K562 (cell line): ENCODE measurements around the gene POLN. TPM values are rescaled to one million over a fixed set of nuclear protein-coding genes. Genes with fewer than 3 reads are reported as not detected.

ENCODE experiments used
- ATAC-seq: fragments of 200-7000 bp; cut with Tn5 transposase; 3 replicates; pipeline ENCODE4 v1.9.1; 2020; ENCODE audit warnings: moderate library complexity
- BruUV-seq: library from RNA; stranded (reverse); fragments of 400-500 nt; replicated peaks from 2 replicates; lab custom pipeline; 2021; lab: Mats Ljungman, UMichigan
- CTCF ChIA-PET: fragments of 300-600 bp; formaldehyde crosslinking; extraction: SDS; loops from one replicate; lab custom pipeline; 2021; ENCODE audit warnings: low intra/inter-chr PET ratio; lab: Yijun Ruan, JAX
- POLR2A ChIA-PET: fragments of 300-600, 350-650 bp; sonication (Branson Sonifier 250); formaldehyde crosslinking; extraction: SDS; loops from one replicate; lab custom pipeline; 2021; ENCODE audit warnings: antibody characterized with exemption, inconsistent platforms; lab: Yijun Ruan, JAX
- DNase-seq, 4 experiments: peaks; one replicate each; pipeline versions ENCODE4 v3.0.0 to v3.0.0-alpha.2; 2011 to 2018; ENCODE audit warnings: low spot score in 3 of 4, mixed read lengths in 3 of 4; ENCODE audit errors: extremely low read depth in 1 of 4
- FAIRE-seq: peaks from 2 replicates; lab custom pipeline; 2011; peaks lifted over from hg19 to GRCh38; lab: Jason Lieb, UNC
- H2AFZ ChIP-seq: 2 replicates; pipeline ENCODE4 v1.6.0; 2011; ENCODE audit warnings: low read depth, low read length, control low read depth, inconsistent platforms
- H3K27ac ChIP-seq: fragments of 200-600 bp; 3 replicates; pipeline ENCODE4 v1.8.0; 2011; ENCODE audit warnings: low read depth, mild to moderate bottlenecking, control low read depth, inconsistent platforms, low read length, moderate library complexity, mixed read lengths; ENCODE audit errors: extremely low read depth
- H3K27me3 ChIP-seq, 2 experiments: fragments of 300-600 bp in 1 of 2; 2 replicates in 1 of 2; 3 replicates in 1 of 2; pipeline versions ENCODE4 v1.6.0 to v1.8.0; 2011; ENCODE audit warnings: inconsistent platforms in 2 of 2, low read length in 2 of 2, mild to moderate bottlenecking in 1 of 2, mixed read lengths in 1 of 2, moderate library complexity in 1 of 2; ENCODE audit not compliant: control insufficient read depth in 2 of 2, insufficient read depth in 2 of 2
- H3K36me3 ChIP-seq: fragments of 300-600 bp; 3 replicates; pipeline ENCODE4 v1.8.0; 2011; ENCODE audit warnings: mild to moderate bottlenecking, low read length, inconsistent platforms; ENCODE audit not compliant: control insufficient read depth, insufficient read depth
- H3K4me1 ChIP-seq, 2 experiments: fragments of 200-600 bp in 1 of 2; replicated peaks in 1 of 2; 2 replicates in 1 of 2; 3 replicates in 1 of 2; pipeline versions ENCODE4 v1.5.1 to v1.8.0; 2011; ENCODE audit warnings: inconsistent platforms in 2 of 2, low read length in 2 of 2, mild to moderate bottlenecking in 1 of 2, mixed read lengths in 1 of 2, moderate library complexity in 1 of 2; ENCODE audit not compliant: control insufficient read depth in 2 of 2, insufficient read depth in 2 of 2
- H3K4me2 ChIP-seq: 2 replicates; pipeline ENCODE4 v1.6.1; 2011; ENCODE audit warnings: low read length, control low read depth, inconsistent platforms, mixed read lengths; ENCODE audit not compliant: insufficient read depth
- H3K4me3 ChIP-seq: fragments of 200-600 bp; sonication (generic), shearing (Covaris generic); 2 replicates; pipeline ENCODE4 v1.5.1; 2016; ENCODE audit warnings: control low read depth, inconsistent platforms
- H3K79me2 ChIP-seq: fragments of 200-600 bp; 3 replicates; pipeline ENCODE4 v1.8.0; 2011; ENCODE audit warnings: low read length, inconsistent platforms; ENCODE audit not compliant: control insufficient read depth, insufficient read depth
- H3K9ac ChIP-seq, 2 experiments: 2 replicates each; pipeline versions ENCODE4 v1.6.0 to v1.6.1; 2011; ENCODE audit warnings: low read depth in 2 of 2, low read length in 2 of 2, control low read depth in 1 of 2, inconsistent platforms in 1 of 2, mild to moderate bottlenecking in 1 of 2, mixed read lengths in 1 of 2; ENCODE audit not compliant: insufficient read depth in 1 of 2
- H3K9me1 ChIP-seq: one replicate; pipeline ENCODE4 v1.6.0; 2011; ENCODE audit warnings: inconsistent platforms, mild to moderate bottlenecking, low read length, moderate library complexity; ENCODE audit not compliant: control insufficient read depth, insufficient read depth
- H3K9me3 ChIP-seq: replicated peaks from 2 replicates; pipeline ENCODE4 v1.5.1; 2011; ENCODE audit warnings: low read depth, low read length, inconsistent platforms; ENCODE audit not compliant: control insufficient read depth, insufficient read depth
- H4K20me1 ChIP-seq: replicated peaks from 2 replicates; pipeline ENCODE4 v1.6.1; 2011; ENCODE audit warnings: low read length, inconsistent platforms, mixed read lengths; ENCODE audit not compliant: control insufficient read depth, insufficient read depth
- GABPB1 ChIP-seq: sonication (generic); formaldehyde crosslinking; IDR thresholded peaks from 2 replicates; pipeline ENCODE4 v1.8.0; 2022; ENCODE audit warnings: mild to moderate bottlenecking, missing genetic modification reagents
- POLR2G ChIP-seq: fragments of 200-400 bp; formaldehyde crosslinking; IDR thresholded peaks from 2 replicates; pipeline ENCODE4 v1.6.1; 2017; ENCODE audit warnings: low read depth, mild to moderate bottlenecking, antibody characterized with exemption, low read length, moderate library complexity
- WGBS: fragments of 100-300 bp; shearing (Covaris generic); methylation state at CpG from one replicate; pipeline ENCODE4 v1.1.6; 2016; ENCODE audit warnings: low coverage, mixed read lengths; ENCODE audit not compliant: insufficient coverage; ENCODE audit errors: missing lambda C conversion rate; 5-methylcytosine and 5-hydroxymethylcytosine counted together
- in situ Hi-C: fragments of 300-500 bp; cut with MboI; formaldehyde crosslinking; loops from 4 replicates; pipeline ENCODE4 v1.15.0; 2018; ENCODE audit warnings: inconsistent platforms, mixed read lengths
- intact Hi-C: fragments of 100-400 bp; cut with micrococcal nuclease; formaldehyde crosslinking; loops from 2 replicates; pipeline ENCODE4 v1.14.2; 2022
- polyA plus RNA-seq, 8 experiments: library from polyadenylated mRNA; depleted of rRNA in 4 of 8; stranded (reverse) in 5 of 8; unstranded in 3 of 8; fragments of >200 nt; fragmentation: Nextera tagmentation in 2 of 8; fragmentation: Illumina TruSeq in 1 of 8; extraction: Ambion mirVana in 2 of 8; extraction: Trizol in 1 of 8; gene quantifications; 2 replicates each; pipeline versions ENCODE4 v1.2.1 to v1.2.3, GENCODE V29; 2011 to 2014; ENCODE audit warnings: inconsistent platforms in 1 of 8, missing spikeins in 1 of 8
- total RNA-seq, 7 experiments: library from RNA; depleted of rRNA in 6 of 7; stranded (reverse); fragments of >200 nt in 6 of 7; fragmentation: Illumina TruSeq in 2 of 7; extraction: Trizol in 2 of 7; gene quantifications; 2 replicates each; pipeline versions ENCODE4 v1.2.1 to v1.2.3, GENCODE V29; 2011 to 2021; ENCODE audit warnings: low replicate concordance in 1 of 7

The POLN gene
- total and polyA plus RNA-seq, 9 of the 15 experiments (the other 6 are each of a cell fraction or from before 2014, with no cell fraction given) = 0.08 to 0.91 (median 0.32) TPM

DNA sequence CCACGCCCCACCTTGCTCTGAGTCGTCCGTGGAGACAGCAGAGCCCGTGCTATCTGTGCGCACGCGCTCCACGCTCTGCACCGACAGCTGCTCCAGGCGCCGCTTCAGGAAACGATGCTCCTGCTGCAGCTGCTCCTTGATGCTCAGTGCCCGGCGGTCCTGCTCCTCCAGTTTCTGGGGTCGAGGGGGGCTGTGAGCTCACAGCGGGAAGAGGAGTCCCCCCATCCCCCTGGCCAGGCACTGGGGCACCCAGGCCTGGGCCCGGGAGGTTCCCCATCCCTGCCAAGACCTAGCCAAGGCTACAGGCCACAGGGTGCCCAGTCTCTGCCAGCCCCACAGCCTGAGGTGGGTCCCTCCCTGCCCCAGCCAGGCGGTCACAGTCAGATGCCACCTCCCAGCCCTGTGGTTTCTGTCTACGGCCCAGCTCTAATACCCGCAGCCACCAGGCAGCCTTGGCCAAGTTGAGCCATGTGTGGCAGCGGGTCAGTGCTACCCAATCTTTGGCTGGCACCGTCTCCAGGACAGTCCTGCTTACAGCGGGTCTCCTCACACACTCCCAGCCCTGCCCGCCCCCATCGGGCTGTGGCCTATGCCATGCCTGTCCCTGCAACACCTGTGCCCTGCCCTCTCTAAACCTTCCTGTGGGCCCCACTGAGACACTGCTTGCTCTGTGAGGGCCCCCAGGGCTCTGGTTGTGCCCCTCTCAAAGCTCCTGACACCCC lies 9.3 kb upstream of the POLN start:
- Histone ChIP-seq H4K20me1 (no peaks in the 10 kb centered on the region; the same call in 1 of the 2 replicates), H3K27me3 (no peaks in the 10 kb centered on the region), H3K27ac (no peak overlapping the region), H3K4me2 (no peak overlapping the region), H3K9me3 (no peaks in the 10 kb centered on the region), H3K4me1 (peaks cover 0 to 75% of the 10 kb centered on the region in 2 experiments; a peak in 2 of 5 replicates), H2AFZ (no peak overlapping the region), H3K4me3 (no peak overlapping the region), H3K36me3 (no peaks in the 10 kb centered on the region), H3K79me2 (no peaks in the 10 kb centered on the region), H3K9ac (no peak overlapping the region), H3K9me1 (no peaks in the 10 kb centered on the region)
- POLR2A ChIA-PET = interaction anchor here (1.0 to 2.4 kb wide), 2 partner anchors 9 to 11 kb away, joined by 3 to 9 read pairs; partner anchors contain the start of genes HAUS3, MXD4 and POLN
- BruUV-seq = no TSS peak
- in situ Hi-C loops (no loop called here), intact Hi-C loops (no loop called here)
- TF ChIP-seq GABPB1 (CRISPR knock-in tag) (no peak), POLR2G (0 out of 2 replicates have a peak, but pooled peaks have one; percentile 24)
- FAIRE-seq (no peak), ATAC-seq (no peak), DNase-seq (no peak)
- CTCF ChIA-PET = interaction anchor here (0.7 kb wide), 1 partner anchor 197 kb away, joined by 7 read pairs; no protein-coding TSS in a partner anchor
- 61% methylated on average over 24 of the region's 25 CpGs for WGBS
